GM19397 (cell line): ENCODE measurements around the gene AGAP1.

Experiments used
- ATAC-seq: cut with Tn5 transposase; IDR thresholded peaks from one replicate; pipeline ENCODE4 v1.9.1; 2021; ENCODE audit warnings: mild to moderate bottlenecking, moderate library complexity; ENCODE audit not compliant: unreplicated experiment

Gene AGAP1

GRCh38 chr2:235626658-235627057, 132.8 kb downstream of the AGAP1 start:
- no peak for ATAC-seq

- no peak for ATAC-seq
Observed at GRCh38 chr2:235627682-235628081, 133.8 kb downstream of the AGAP1 start.

- ATAC-seq: no peak
Observed at GRCh38 chr2:235630718-235631296, 137.0 kb downstream of the AGAP1 start.

GRCh38 chr2:235634435-235635158, 140.8 kb downstream of the AGAP1 start:
- no peak for ATAC-seq

- no peak for ATAC-seq
Observed at GRCh38 chr2:235636546-235636945, 142.7 kb downstream of the AGAP1 start.

- ATAC-seq: no peak
Observed at GRCh38 chr2:235637896-235638295, 144.1 kb downstream of the AGAP1 start.

GRCh38 chr2:235638541-235639427, 144.9 kb downstream of the AGAP1 start:
- ATAC-seq: no peak

- no peak for ATAC-seq
Observed at GRCh38 chr2:235639428-235639773, 145.6 kb downstream of the AGAP1 start.

GRCh38 chr2:235639885-235640284, 146.0 kb downstream of the AGAP1 start:
- ATAC-seq: no peak

GRCh38 chr2:235640377-235640776, 146.5 kb downstream of the AGAP1 start:
- no peak for ATAC-seq

GRCh38 chr2:235640926-235641723, 147.3 kb downstream of the AGAP1 start:
- ATAC-seq: no peak

- ATAC-seq: no peak
Observed at GRCh38 chr2:235641956-235642355, 148.1 kb downstream of the AGAP1 start.

- no peak for ATAC-seq
Observed at GRCh38 chr2:235642446-235643098, 148.7 kb downstream of the AGAP1 start.

- ATAC-seq: no peak
Observed at GRCh38 chr2:235643680-235644511, 150.1 kb downstream of the AGAP1 start.

GRCh38 chr2:235647264-235647663, 153.4 kb downstream of the AGAP1 start:
- ATAC-seq: no peak

GRCh38 chr2:235647877-235648276, 154.0 kb downstream of the AGAP1 start:
- no peak for ATAC-seq

- ATAC-seq: no peak
Observed at GRCh38 chr2:235649418-235649817, 155.6 kb downstream of the AGAP1 start.

- ATAC-seq: no peak
Observed at GRCh38 chr2:235651643-235652042, 157.8 kb downstream of the AGAP1 start.

GRCh38 chr2:235654103-235654813, 160.4 kb downstream of the AGAP1 start:
- no peak for ATAC-seq
